Endothelial cell of hepatic sinusoid (primary cell): ENCODE data around the gene CLTA.

Experiments
- in situ Hi-C: cut with HindIII; loops from 2 replicates; pipeline ENCODE4 v1.10.0; 2017; ENCODE audit warnings: low sequenced_read_pairs

CLTA gene, protein sequence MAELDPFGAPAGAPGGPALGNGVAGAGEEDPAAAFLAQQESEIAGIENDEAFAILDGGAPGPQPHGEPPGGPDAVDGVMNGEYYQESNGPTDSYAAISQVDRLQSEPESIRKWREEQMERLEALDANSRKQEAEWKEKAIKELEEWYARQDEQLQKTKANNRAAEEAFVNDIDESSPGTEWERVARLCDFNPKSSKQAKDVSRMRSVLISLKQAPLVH

DNA sequence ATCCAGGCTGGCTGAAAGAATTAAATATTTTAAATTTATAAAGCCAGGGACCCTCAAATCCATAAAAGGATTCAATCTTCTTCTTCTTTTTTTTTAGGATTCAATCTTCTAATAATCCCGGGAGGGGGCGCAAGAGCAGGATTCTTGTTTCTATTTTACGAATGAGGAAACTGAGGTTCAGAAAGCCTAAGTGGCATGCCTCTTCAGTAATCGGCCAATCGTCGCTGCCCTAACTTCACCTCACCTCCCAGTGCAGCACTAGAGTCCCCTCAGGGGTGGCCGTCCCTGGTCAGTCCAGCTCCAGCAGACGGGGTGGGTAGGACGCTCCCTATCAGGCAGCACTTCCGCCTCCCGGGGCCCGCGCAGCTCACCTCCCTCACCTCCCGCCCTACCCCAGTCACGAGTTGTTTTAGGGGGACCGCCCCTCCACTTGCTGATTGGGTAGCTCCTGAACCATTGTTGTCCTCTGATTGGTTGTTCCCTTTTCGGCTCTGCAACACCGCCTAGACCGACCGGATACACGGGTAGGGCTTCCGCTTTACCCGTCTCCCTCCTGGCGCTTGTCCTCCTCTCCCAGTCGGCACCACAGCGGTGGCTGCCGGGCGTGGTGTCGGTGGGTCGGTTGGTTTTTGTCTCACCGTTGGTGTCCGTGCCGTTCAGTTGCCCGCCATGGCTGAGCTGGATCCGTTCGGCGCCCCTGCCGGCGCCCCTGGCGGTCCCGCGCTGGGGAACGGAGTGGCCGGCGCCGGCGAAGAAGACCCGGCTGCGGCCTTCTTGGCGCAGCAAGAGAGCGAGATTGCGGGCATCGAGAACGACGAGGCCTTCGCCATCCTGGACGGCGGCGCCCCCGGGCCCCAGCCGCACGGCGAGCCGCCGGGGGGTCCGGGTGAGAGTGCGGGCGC is at the start of gene CLTA:
TSS of gene CLTA (plus strand) at position 534 of the 902 bp plus-strand sequence. CDS start at position 670, 136 bp downstream.
- in situ Hi-C loops = no loop called here

DNA sequence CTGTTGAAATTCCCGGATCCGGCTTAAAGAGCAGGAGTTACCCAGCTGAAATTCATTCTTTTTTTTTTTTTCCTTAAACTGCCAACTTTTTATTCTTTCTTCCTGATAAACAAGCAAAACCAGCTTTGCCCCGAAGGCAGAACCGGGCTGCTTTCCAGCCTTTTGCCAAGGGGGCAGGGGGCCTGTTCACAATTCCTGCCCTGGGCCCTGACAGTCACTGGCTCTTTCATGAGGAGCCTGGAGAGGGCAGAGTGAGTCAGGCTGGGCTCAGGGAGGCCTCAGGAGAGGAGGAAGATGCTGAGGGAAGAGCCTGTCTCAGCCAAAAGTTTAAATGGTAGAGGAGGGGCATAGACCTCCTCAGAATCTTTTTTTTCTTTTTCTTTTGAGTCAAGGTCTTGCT is 49.4 kb upstream of the CLTA start:
- in situ Hi-C loops = no loop called here

DNA sequence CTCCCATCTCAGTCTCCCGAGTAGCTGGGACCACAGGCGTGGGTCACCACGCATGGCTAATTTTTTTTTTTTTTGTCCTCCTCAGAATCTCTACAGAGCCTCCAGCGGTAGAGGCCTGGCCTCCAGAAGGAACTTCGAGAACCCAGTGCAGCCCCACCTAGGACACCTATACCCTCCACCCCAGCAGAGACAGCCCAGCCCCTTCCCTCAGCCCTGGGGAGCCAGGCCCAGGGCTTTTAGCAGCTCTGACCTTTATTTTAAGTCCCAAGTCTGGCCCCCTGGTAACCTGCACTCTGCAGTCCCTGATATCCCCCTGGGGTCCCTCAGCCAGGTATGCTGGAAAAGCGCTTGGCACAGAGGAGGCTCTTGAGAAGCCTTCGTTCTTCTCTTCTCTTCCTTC is 49.0 kb upstream of the CLTA start:
- in situ Hi-C loops = no loop called here

DNA sequence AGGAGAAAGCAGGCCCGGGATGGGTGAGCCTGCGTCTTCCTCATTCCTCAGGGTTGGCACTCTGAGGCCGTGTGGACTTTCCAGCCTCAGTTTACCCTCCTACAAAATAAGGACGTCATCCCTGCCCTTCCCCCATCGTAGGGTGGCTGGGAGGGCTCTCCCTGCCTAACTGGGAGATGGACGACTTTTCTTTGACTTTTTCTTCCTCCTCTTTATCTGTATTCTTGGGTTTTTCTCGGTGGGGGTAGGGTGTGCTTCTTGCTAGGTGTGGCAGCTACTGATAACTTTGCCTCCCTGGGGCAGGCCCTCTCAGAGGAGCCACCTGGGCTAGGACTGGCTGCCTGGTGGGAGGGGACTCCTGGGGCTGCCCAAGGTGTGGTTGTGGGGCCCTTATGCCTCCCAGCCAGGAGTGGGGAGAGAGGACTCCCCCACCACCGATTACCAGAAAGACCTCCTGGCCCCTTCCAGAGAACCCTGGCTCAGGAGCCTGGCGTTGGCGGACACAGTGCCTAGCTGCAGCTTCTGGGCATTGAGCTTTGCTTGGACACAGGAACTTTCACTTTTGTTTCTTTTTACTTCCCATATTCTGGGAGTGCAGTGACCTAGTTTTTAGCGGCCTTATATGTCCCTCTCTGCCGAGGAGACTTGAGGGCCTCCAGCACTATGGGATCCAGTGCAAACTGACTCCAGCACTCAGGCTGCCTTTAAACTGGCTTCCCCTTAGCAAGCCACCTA is 48.0 kb upstream of the CLTA start:
- in situ Hi-C loops = no loop called here

DNA sequence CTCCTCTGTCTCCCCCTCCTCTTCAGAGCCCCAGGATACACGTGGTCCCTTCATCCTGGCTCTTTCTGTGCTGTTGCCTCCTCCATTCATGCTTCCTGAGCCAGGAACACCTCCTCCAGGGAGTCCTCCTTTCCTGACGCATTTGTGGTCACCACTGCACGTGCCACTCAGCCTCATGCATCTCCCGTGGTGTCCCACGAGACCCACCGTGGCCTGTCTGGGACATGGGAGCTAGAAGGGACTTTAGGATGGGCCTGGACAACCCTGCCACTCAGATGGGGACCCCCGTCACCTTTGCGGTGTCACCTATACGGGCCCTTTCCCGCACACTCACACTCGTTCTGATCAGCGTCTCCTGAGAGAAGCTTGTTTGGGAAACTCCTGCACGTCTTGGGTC is 47.5 kb upstream of the CLTA start:
- in situ Hi-C loops = no loop called here

DNA sequence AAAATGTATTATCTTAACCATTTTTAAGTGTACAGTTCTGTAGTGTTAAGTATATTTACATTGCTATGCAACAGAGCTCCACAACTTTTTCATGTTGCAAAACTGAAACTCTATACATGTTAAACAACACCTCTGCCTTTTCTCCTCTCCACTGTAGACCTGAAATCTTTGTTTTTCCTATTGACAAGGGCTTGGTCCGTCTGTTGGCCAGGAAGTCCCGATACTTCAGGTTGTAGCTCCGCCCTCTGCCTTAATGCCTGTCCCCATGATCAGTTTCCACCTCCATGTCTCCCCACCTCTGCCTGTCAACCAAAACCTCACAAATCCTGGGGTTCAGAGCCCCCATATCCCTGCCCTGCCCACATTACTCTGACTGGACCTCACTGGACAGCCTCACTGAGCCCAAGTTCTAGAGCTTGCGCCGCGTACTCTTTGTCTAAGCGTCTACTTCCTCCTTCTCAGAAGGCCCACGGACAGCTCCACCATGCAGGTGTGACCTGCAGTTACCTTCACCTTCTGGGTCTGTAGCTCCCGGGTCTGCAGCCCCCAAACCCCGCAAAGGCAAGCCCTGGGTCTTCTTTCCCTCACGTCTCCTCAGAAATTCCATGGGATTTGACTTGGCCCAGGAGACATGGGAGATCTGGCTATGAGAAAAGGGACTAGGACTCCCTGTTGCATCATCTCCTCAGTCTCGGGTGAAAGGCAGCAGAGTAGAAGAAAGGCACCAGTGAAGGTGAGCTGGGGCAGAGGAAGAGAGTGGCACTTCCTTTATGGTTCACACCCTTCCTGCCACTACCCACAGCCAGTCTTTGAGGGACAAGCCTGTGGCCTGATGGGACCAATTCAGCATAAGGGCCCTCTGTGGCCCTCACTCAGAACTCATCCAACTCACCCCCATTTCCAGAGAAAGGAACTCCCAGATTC is 46.1 kb upstream of the CLTA start:
- in situ Hi-C loops = no loop called here

DNA sequence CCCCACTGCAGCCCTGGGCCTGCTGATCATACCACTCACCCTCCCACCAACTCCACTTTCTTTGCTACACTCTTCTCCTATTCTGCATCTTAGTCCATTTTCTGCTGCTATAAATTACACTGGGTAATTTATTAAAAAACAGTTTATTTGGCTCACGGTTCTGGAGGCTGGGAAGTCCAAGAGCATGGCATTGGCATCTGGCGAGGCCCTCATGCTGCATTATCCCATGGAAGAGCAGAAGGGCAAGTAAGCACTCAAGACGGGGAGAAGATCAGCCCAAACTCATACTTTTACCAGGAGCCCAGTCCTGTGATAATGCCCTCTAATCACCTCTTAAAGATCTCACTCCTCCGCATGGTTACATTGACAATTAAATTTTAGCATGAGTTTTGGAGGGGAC is 44.8 kb upstream of the CLTA start:
- in situ Hi-C loops = no loop called here

DNA sequence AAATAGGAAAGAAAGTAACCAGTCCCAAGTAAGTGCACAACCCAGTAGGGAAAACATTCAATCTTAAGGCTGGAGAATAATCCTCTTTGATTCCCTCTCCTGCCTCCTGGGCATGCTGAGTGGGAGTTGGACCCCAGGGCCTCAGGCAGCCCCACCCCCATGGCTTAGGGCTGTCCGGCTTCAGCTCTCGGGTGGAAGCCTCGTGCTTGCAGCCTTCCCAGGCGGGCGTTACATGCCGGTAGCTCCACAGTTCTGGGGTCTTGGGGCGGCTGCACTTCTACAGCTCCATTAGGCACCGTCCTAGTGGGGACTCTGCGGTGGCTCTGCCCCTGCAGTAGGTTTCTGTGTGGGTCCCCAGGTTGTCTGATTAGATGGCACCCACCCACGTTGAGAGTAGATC is 44.1 kb upstream of the CLTA start:
- in situ Hi-C loops = no loop called here

DNA sequence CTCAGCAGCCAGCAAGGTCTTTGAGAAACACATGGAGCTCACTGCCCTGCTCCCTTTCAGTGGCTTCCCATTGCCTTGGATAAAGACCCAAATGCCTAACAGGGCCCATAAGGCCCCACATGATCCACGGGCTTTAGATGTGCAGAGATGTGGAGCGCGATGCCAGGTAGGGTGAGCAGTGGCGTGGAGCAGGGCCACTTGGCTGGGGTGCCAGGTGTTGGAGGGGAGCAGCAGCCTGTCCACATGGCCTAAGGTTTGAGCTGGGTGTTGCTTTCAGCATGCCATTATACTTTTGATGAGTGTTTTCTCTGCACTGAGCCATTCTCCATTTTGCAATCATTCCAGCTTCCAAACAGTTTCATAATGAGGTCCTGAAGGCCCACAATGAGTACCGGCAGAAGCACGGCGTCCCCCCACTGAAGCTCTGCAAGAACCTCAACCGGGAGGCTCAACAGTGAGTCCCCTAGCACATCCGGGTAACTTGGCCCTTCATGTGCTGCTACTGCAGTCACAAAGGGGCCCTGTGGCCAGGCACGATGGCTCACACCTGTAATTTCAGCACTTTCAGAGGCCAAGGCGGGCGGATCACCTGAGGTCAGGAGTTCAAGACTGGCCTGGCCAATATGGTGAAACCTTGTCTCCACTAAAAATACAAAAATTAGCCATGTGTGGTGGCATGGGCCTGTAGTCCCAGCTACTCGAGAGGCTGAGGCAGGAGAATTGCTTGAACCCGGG is 43.1 kb upstream of the CLTA start:
- in situ Hi-C loops = no loop called here

DNA sequence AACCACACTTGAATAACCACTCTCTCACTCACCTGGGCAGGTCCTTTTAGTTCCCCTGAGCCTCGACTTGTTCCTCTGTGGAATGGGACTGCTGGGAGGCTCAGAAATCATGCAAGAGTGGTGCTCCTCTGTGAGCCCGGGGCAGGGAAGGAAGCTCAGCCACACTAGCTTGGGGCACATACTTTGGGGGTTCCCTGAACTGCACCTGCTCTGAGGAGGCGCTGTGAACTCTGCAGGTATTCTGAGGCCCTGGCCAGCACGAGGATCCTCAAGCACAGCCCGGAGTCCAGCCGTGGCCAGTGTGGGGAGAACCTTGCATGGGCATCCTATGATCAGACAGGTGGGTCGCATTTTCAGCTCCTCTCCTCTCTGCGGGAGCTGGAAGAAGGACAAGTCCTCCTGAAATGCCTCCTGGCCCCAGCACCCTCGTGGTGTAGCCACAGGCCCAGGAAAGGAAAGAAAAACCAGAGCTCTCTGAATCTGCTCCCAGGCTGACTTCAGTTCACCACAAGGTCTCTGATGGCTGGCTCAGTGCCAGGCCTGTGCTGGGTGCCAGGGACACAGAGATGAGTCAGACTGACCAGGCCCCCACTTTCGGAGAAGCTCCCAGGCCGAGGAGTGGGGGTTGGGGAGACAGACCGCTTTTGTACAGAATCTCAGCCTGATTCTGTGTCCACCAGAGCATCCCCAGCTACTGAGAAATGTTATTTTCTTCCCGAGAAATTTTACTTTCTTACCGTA is 42.2 kb upstream of the CLTA start:
- in situ Hi-C loops = no loop called here

DNA sequence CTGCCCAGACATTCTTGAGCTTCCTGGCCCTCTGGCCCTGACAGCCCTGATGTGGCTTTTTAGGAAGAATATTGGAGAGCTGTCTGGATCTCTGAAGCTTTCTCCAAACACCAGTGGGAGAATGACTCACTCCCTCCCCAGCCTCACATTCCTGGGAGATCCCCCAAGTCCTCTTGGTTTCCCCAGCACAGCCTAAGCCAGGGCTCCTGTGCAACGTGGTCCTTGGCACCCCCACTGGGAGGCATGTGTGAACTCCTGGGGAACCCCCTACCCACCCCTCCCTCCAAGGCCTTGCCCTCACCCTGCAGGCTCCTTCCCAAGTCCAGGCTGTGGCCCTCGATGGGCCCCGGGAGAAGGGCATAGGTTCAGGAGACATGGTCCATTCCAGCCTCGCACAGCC is 41.5 kb upstream of the CLTA start:
- in situ Hi-C loops = no loop called here

DNA sequence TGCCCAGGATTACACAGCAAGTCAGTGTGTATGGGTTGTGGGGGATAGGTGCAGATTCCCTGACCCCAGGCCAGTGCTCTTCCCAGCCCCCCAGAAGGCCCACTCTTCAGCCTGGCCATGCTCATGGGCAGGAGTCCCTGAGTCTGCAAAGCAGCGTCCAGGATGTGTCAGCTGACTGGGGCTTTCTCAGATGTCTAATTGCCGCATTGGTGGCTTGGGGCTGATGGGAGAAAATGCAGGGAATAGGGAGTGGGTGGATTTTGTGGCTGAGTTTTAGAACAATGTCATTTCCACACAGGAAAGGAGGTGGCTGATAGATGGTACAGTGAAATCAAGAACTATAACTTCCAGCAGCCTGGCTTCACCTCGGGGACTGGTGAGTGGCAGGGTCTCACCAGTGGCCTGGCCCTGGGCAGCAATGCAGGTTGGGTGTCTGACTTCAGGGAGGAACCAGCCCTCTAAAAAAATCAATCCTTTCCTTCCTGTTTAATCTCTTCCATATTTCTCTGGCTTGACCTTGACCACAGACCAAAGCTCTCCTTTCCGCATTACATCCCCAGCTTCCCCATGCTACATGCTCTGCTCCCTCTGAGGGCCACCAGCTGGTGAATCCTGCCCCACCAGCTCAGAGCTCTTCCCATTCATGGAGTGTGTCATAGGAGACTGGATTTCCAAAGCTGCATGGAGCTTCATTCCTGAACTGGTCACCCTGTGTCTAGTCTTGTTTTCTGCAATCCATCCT is 40.0 kb upstream of the CLTA start:
- in situ Hi-C loops = no loop called here

DNA sequence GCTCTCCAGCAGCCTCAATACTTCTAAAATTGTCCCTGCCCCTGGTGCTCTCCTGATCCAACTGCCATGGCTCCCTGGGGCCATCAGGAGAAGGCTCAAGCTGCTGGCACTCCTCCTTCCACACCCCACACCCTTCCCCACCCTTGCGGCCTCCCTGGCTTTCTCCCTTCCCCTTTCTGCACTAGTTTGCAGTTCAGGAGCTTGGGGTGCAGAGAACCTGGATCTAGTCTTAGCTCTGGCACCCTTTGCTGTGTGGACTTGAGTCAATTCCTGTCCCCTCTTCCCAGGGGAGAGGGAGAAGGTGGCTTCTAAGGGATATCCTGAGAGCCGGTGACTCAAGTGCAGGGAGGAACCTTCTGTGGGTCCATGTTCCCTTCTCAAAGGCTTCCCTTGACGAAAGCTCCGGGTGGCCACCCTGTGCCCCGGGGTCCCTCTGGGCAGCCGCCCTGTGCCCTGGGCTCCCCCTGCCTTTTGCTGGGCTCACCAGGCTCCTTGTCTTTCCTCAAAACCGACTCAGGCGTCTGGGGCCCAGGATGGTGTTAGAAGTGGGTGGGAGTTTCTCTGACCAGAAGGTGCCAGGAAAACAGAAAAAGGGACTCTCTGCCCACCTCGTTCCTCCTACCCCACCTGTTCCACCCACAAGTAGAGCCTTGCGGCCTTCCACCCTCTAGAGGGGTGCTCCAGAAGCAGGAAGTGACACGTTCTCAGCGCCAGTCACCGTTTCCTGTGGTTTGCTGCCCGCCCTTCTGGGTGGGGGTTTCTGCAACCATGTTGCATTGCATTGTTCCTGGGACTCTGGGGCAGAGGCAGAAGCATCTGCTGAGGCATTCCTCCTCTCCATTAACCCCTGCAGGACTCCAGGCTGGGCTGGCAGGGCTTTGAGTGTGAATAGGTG is 39.2 kb upstream of the CLTA start:
- in situ Hi-C loops = no loop called here

DNA sequence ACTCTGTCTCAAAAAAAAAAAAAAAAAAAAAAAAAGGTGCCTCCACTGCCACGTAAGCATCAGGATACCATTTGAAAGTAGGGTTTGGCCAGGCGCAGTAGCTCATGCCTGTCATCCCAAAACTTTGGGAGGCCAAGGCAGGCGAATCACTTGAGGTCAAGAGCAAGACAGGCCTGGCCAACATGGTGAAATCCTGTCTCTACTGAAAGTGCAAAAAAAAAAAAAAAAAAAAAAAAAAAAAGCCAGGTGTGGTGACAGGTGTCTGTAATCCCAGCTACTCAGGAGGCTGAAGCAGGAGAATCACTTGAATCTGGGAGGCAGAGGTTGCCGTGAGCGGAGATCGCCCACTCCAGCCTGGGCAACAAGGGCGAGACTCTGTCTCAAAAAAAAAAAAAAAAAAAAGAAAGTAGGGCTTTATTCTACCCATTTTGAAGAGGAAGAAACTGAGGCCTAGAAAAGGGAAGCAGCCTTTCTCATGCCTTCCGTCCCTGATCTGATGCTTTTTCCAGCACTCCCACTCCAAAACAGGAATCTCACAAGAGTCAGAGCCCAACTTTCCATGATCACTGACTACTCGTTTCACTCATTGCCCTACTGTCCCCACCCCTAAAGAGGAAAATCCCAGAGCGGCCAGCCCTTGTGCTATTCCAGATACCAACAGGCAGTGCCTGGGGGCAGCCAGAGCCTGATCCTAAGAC is 37.8 kb upstream of the CLTA start:
- in situ Hi-C loops = no loop called here

DNA sequence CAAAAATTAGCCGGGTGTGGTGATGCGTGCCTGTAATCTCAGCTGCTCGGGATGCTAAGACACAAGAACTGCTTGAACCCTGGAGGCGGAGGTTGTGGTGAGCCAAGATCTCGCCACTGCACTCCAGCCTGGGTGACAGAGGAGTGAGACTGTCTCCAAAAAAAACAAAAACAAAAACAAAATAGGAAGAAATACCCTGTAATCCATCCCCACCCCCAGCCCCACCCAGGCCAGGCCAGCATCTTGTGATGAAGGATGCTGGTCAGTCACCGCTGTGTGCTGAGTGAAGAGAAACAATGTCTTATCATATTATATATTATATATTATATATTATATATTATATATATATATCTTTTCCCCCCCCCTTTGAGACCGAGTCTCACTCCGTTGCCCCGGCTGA is 37.0 kb upstream of the CLTA start:
- in situ Hi-C loops = no loop called here

DNA sequence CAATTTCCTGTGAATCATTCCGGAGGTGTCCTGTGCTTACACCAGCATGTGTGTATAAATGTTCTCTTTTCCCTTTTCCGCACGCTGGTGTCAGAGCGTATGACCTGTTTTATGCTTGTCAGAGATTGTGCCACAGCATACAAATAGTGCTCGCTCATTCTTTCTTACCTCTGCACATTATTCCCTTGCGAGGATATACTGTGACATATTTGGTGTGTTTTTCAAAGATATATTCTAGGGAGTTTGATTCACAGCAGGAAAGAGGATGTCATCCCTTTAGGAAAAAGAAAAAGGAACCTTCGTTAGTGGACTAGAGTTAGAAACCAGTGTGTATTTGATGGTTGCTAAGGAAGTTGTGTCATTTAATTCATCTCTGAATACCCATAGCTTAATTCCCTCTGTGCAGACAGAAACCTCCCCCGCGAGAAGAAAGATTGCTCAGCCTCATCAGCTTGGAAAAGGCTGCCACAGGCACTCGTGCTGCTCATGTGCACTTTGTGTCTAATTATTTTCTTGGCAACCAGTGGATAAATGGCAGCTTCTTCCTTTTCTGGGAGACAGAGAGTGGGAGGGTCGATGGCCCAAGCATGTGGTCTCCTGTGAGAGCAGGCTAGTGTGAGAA is 36.3 kb upstream of the CLTA start:
- in situ Hi-C loops = no loop called here

DNA sequence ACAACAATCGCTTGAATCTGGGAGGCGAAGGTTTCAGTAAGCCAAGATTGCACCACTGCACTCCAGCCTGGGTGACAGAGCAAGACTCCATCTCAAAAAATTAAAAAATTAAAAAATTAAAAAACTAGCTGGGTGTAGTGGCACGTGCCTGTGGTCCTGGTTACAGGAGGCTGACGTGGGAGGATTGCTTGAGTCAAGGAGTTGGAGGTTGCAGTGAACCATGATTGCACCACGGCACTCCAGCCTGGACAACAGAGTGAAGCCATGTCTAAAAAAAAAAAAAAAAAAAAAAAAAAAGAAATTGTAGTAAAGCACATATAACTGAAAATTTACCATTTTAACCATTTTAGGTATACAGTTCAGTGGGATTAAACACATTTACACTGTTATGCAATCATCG is 34.6 kb upstream of the CLTA start:
- in situ Hi-C loops = no loop called here
